RWPE2 (cell line): Measurements from ENCODE around the gene KATNAL2.

Source experiments
- ATAC-seq: fragments of 200-7000 bp; cut with Tn5 transposase; 3 replicates; pipeline ENCODE4 v1.9.1; 2021; ENCODE audit warnings: low read depth
- DNase-seq: peaks from one replicate; pipeline ENCODE4 v3.0.0-alpha.2; 2020; ENCODE audit warnings: low spot score
- H3K27ac ChIP-seq: fragments of 450-650 bp; 2 replicates; pipeline ENCODE4 v1.5.1; 2017; ENCODE audit warnings: mild to moderate bottlenecking; ENCODE audit not compliant: poor library complexity, severe bottlenecking
- H3K27me3 ChIP-seq: fragments of 250-450 bp; sonication (Bioruptor Pico); 2 replicates; pipeline ENCODE4 v1.5.1; 2021; ENCODE audit warnings: mild to moderate bottlenecking, moderate library complexity; ENCODE audit not compliant: insufficient read depth, poor library complexity, severe bottlenecking
- H3K36me3 ChIP-seq: fragments of 250-450 bp; sonication (Bioruptor Pico); 2 replicates; pipeline ENCODE4 v1.5.1; 2020; ENCODE audit warnings: low read depth, mild to moderate bottlenecking, moderate library complexity
- H3K4me1 ChIP-seq: fragments of 250-450 bp; sonication (Bioruptor Pico); 2 replicates; pipeline ENCODE4 v1.5.1; 2021; ENCODE audit warnings: mild to moderate bottlenecking, moderate library complexity; ENCODE audit not compliant: insufficient read depth, poor library complexity, severe bottlenecking
- H3K4me3 ChIP-seq: fragments of 250-450 bp; sonication (Bioruptor Pico); 2 replicates; pipeline ENCODE4 v1.5.1; 2021; ENCODE audit warnings: mild to moderate bottlenecking, moderate library complexity; ENCODE audit not compliant: severe bottlenecking
- H3K9me3 ChIP-seq: fragments of 250-450 bp; sonication (Bioruptor Pico); 2 replicates; pipeline ENCODE4 v1.5.1; 2021; ENCODE audit warnings: mild to moderate bottlenecking, moderate library complexity; ENCODE audit not compliant: severe bottlenecking
- TF ChIP-seq, protein P1 (sequence below): fragments of 450-650 bp; IDR thresholded peaks from one replicate; pipeline ENCODE4 v1.5.1; 2017; ENCODE audit warnings: mild to moderate bottlenecking, moderate library complexity; ENCODE audit not compliant: poor library complexity, severe bottlenecking

Gene KATNAL2

GRCh38 chr18:46886893-46887292 is 30.5 kb upstream of the KATNAL2 start:
- H3K4me3 ChIP-seq, result no peak overlapping the region
- H3K9me3 ChIP-seq, result no peaks in the 10 kb centered on the region
- no peaks in the 10 kb centered on the region for H3K27me3 ChIP-seq
- TF ChIP-seq, protein P1, sequence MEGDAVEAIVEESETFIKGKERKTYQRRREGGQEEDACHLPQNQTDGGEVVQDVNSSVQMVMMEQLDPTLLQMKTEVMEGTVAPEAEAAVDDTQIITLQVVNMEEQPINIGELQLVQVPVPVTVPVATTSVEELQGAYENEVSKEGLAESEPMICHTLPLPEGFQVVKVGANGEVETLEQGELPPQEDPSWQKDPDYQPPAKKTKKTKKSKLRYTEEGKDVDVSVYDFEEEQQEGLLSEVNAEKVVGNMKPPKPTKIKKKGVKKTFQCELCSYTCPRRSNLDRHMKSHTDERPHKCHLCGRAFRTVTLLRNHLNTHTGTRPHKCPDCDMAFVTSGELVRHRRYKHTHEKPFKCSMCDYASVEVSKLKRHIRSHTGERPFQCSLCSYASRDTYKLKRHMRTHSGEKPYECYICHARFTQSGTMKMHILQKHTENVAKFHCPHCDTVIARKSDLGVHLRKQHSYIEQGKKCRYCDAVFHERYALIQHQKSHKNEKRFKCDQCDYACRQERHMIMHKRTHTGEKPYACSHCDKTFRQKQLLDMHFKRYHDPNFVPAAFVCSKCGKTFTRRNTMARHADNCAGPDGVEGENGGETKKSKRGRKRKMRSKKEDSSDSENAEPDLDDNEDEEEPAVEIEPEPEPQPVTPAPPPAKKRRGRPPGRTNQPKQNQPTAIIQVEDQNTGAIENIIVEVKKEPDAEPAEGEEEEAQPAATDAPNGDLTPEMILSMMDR, result no peak
- H3K36me3 ChIP-seq, result peaks cover 33% of the 10 kb centered on the region
- H3K4me1 ChIP-seq, result no peaks in the 10 kb centered on the region
- no peak for DNase-seq
- H3K27ac ChIP-seq, result no peak overlapping the region
- ATAC-seq, result no peak

GRCh38 chr18:46888965-46889364 is 28.4 kb upstream of the KATNAL2 start:
- no peaks in the 10 kb centered on the region for H3K4me1 ChIP-seq
- H3K9me3 ChIP-seq, result no peaks in the 10 kb centered on the region
- DNase-seq (no peak), ATAC-seq (no peak)
- H3K27me3 ChIP-seq, result no peaks in the 10 kb centered on the region
- peaks cover 33% of the 10 kb centered on the region for H3K36me3 ChIP-seq
- no peak overlapping the region for H3K4me3 ChIP-seq
- TF ChIP-seq, protein P1, result no peak
- no peak overlapping the region for H3K27ac ChIP-seq

- Histone ChIP-seq H3K4me3 (no peak overlapping the region), H3K4me1 (no peaks in the 10 kb centered on the region), H3K27me3 (no peaks in the 10 kb centered on the region), H3K36me3 (peaks cover 33% of the 10 kb centered on the region), H3K9me3 (no peaks in the 10 kb centered on the region), H3K27ac (no peak overlapping the region)
- TF ChIP-seq, protein P1, result no peak
- DNase-seq, result no peak
- no peak for ATAC-seq
Observed at GRCh38 chr18:46891742-46892214, 25.6 kb upstream of the KATNAL2 start.

DNA sequence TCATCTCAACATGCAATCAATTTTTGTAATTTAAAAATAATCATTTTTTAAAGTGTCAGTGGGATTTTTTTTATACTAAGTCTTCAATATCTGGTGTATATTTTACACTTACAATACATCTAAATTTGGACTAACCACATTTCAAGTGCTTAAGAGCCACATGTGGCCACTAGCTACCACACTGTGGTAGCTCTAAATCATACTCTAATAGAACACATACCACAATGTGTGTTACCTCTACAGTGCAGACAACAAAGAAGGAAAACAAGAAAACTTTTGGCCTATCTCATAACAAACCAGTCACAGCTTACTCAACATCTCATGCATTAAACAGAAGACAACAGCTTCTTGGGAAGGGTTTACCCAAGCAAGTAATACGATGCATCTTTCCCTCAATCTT is 24.6 kb upstream of the KATNAL2 start:
- DNase-seq (no peak), ATAC-seq (no peak)
- TF ChIP-seq, protein P1, result no peak
- Histone ChIP-seq H3K4me1 (no peaks in the 10 kb centered on the region), H3K4me3 (no peak overlapping the region), H3K27ac (no peak overlapping the region), H3K36me3 (peaks cover 30% of the 10 kb centered on the region), H3K9me3 (no peaks in the 10 kb centered on the region), H3K27me3 (no peaks in the 10 kb centered on the region)

DNA sequence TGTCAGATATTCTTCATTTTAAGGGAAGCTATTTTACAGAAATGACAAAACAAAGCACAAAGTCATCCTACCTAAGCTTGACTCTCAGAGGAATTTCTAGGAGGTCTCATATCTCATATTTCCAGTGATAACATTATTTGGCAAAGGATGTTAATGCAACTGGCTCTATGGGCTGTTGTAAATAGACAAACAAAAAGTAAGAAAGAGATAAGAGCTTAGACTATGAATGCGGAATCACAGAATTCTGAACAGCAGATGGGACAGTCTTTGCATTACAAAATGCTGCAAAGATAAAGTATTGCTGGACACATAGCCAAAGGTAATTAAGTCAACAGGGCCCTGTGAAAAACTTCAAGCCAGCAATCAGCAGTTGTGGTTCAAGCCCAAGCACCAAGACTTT is 24.0 kb upstream of the KATNAL2 start:
- Histone ChIP-seq H3K4me1 (no peaks in the 10 kb centered on the region), H3K27ac (no peak overlapping the region), H3K9me3 (no peaks in the 10 kb centered on the region), H3K36me3 (peaks cover 26% of the 10 kb centered on the region), H3K27me3 (no peaks in the 10 kb centered on the region), H3K4me3 (no peak overlapping the region)
- ATAC-seq (no peak), DNase-seq (no peak)
- TF ChIP-seq, protein P1, result no peak
